HepG2 (cell line): ENCODE measurements around the gene PLXDC2. TPM values are rescaled to one million over a fixed set of nuclear protein-coding genes. Genes with fewer than 3 reads are reported as not detected.

Source experiments
- ATAC-seq: fragments of 200-7000 bp; cut with Tn5 transposase; 3 replicates; pipeline ENCODE4 v1.9.1; 2020; ENCODE audit warnings: mild to moderate bottlenecking, moderate library complexity
- BruUV-seq: library from RNA; stranded (reverse); fragments of 400-500 nt; replicated peaks from 2 replicates; lab custom pipeline; 2021; lab: Mats Ljungman, UMichigan
- CTCF ChIA-PET: fragments of 300-600 bp; formaldehyde crosslinking; extraction: SDS; loops from one replicate; lab custom pipeline; 2021; ENCODE audit warnings: low total read pairs, inconsistent platforms, low intra/inter-chr PET ratio; lab: Yijun Ruan, JAX
- POLR2A ChIA-PET: fragments of 350-600 bp; sonication (Branson Sonifier 250); formaldehyde crosslinking; loops from one replicate; lab custom pipeline; 2020; ENCODE audit warnings: antibody characterized with exemption, inconsistent platforms; lab: Yijun Ruan, JAX
- DNase-seq: peaks from one replicate; pipeline ENCODE4 v3.0.0-alpha.2; 2015; ENCODE audit warnings: low spot score
- FAIRE-seq: peaks from 3 replicates; lab custom pipeline; 2011; peaks lifted over from hg19 to GRCh38; lab: Jason Lieb, UNC
- H2AFZ ChIP-seq: one replicate; pipeline ENCODE4 v1.6.1; 2011; ENCODE audit warnings: low read length, inconsistent platforms
- H3K27ac ChIP-seq: fragments of 300-600 bp; 3 replicates; pipeline ENCODE4 v1.8.0; 2011; ENCODE audit warnings: mixed run types, mild to moderate bottlenecking, mixed read lengths, low read length, inconsistent platforms; ENCODE audit not compliant: insufficient read depth; ENCODE audit errors: extremely low read length
- H3K27me3 ChIP-seq, 2 experiments: fragments of 200-600 bp in 1 of 2; 2 replicates in 1 of 2; 3 replicates in 1 of 2; pipeline versions ENCODE4 v1.6.0 to v1.8.0; 2011; ENCODE audit warnings: low read length in 2 of 2, mild to moderate bottlenecking in 2 of 2, moderate library complexity in 2 of 2, inconsistent platforms in 1 of 2; ENCODE audit not compliant: insufficient read depth in 2 of 2, control insufficient read depth in 1 of 2
- H3K36me3 ChIP-seq, 2 experiments: fragments of 200-600 bp in 1 of 2; replicated peaks in 1 of 2; 2 replicates in 1 of 2; 3 replicates in 1 of 2; pipeline versions ENCODE4 v1.5.1 to v1.8.0; 2011; ENCODE audit warnings: low read length in 2 of 2, inconsistent platforms in 1 of 2; ENCODE audit not compliant: insufficient read depth in 2 of 2, control insufficient read depth in 1 of 2
- H3K4me1 ChIP-seq: 2 replicates; pipeline ENCODE4 v1.5.1; 2012; ENCODE audit warnings: low read length, inconsistent platforms; ENCODE audit not compliant: insufficient read depth
- H3K4me2 ChIP-seq: 2 replicates; pipeline ENCODE4 v1.6.0; 2011; ENCODE audit warnings: low read depth, low read length, inconsistent platforms
- H3K4me3 ChIP-seq, 3 experiments: fragments of 200-600 bp in 1 of 3; sonication (generic), shearing (Covaris generic) in 1 of 3; replicated peaks in 1 of 3; 2 replicates each; pipeline ENCODE4 v1.5.1; 2011 to 2016; ENCODE audit warnings: low read length in 3 of 3, inconsistent platforms in 2 of 3, low read depth in 2 of 3, mild to moderate bottlenecking in 2 of 3, control low read depth in 1 of 3, mixed read lengths in 1 of 3; ENCODE audit not compliant: insufficient read depth in 1 of 3
- H3K79me2 ChIP-seq: one replicate; pipeline ENCODE4 v1.6.1; 2011; ENCODE audit warnings: low read length, inconsistent platforms; ENCODE audit not compliant: insufficient read depth
- H3K9ac ChIP-seq: 2 replicates; pipeline ENCODE4 v1.6.0; 2011; ENCODE audit warnings: mild to moderate bottlenecking, low read depth, low read length, inconsistent platforms; ENCODE audit not compliant: insufficient read depth
- H3K9me3 ChIP-seq: 2 replicates; pipeline ENCODE4 v1.5.1; 2012; ENCODE audit warnings: mild to moderate bottlenecking, low read length
- H4K20me1 ChIP-seq: 2 replicates; pipeline ENCODE4 v1.6.0; 2011; ENCODE audit warnings: inconsistent platforms, mild to moderate bottlenecking, low read length, moderate library complexity; ENCODE audit not compliant: insufficient read depth
- POGK ChIP-seq: sonication (generic); formaldehyde crosslinking; conservative IDR thresholded peaks from 2 replicates; pipeline ENCODE4 v1.8.0; 2022; ENCODE audit warnings: mild to moderate bottlenecking, moderate library complexity, missing genetic modification reagents
- SETDB1 ChIP-seq: sonication (generic); formaldehyde crosslinking; IDR thresholded peaks from 2 replicates; pipeline ENCODE4 v1.5.1; 2020; ENCODE audit warnings: missing genetic modification reagents, mild to moderate bottlenecking, borderline replicate concordance
- THYN1 ChIP-seq: sonication (generic); formaldehyde crosslinking; IDR thresholded peaks from 2 replicates; pipeline ENCODE4 v1.8.1; 2023; ENCODE audit warnings: low read depth, mild to moderate bottlenecking, moderate library complexity, missing genetic modification reagents, borderline replicate concordance
- ZBTB33 ChIP-seq: sonication (generic); formaldehyde crosslinking; IDR thresholded peaks from 2 replicates; pipeline ENCODE4 v1.4.0; 2020; ENCODE audit warnings: missing genetic modification reagents
- ZBTB49 ChIP-seq: sonication (generic); formaldehyde crosslinking; IDR thresholded peaks from 2 replicates; pipeline ENCODE4 v1.4.0; 2020; ENCODE audit warnings: missing genetic modification reagents, borderline replicate concordance
- ZFP36L1 ChIP-seq: sonication (generic); formaldehyde crosslinking; IDR thresholded peaks from 2 replicates; pipeline ENCODE4 v1.8.0; 2022; ENCODE audit warnings: mild to moderate bottlenecking, missing genetic modification reagents, moderate library complexity
- ZFP37 ChIP-seq: sonication (generic); formaldehyde crosslinking; IDR thresholded peaks from 2 replicates; pipeline ENCODE4 v1.4.0; 2020; ENCODE audit warnings: missing genetic modification reagents, borderline replicate concordance
- WGBS: methylation state at CpG from one replicate; pipeline ENCODE4 v1.1.6; 2017; ENCODE audit warnings: low lambda C conversion rate; 5-methylcytosine and 5-hydroxymethylcytosine counted together
- in situ Hi-C: cut with HindIII; loops from 2 replicates; pipeline ENCODE4 v1.10.0; 2017; ENCODE audit warnings: low pct_unique_long_range_greater_than_20kb; ENCODE audit not compliant: extremely low pct_ligation_motif_present
- intact Hi-C: fragments of 100-400 bp; cut with micrococcal nuclease; formaldehyde crosslinking; loops from one replicate; pipeline ENCODE4 v1.10.0; 2022; ENCODE audit not compliant: unreplicated experiment
- polyA plus RNA-seq, 8 experiments: library from polyadenylated mRNA; depleted of rRNA in 3 of 8; stranded (reverse) in 7 of 8; unstranded in 1 of 8; fragments of >200 nt; fragmentation: Illumina TruSeq in 4 of 8; extraction: Trizol in 4 of 8; gene quantifications; 2 replicates each; pipeline versions ENCODE4 v1.2.1 to v1.2.3, GENCODE V29; 2011 to 2016; ENCODE audit warnings: low read depth in 4 of 8, missing spikeins in 1 of 8, mixed read lengths in 1 of 8; ENCODE audit not compliant: insufficient read depth in 1 of 8
- total RNA-seq, 5 experiments: library from RNA; depleted of rRNA; stranded (reverse); fragments of >200 nt; fragmentation: Illumina TruSeq; extraction: Trizol; gene quantifications; 2 replicates each; pipeline ENCODE4 v1.2.3, GENCODE V29; 2016; ENCODE audit warnings: low read depth in 1 of 5

PLXDC2 gene
- total and polyA plus RNA-seq, 2 of the 13 experiments (the other 11 are each of a cell fraction or from before 2014, with no cell fraction given), result 2.1 to 2.4 TPM

- no peak for TF ChIP-seq POGK
- no peak for TF ChIP-seq ZFP36L1 (CRISPR knock-in tag)
- TF ChIP-seq ZBTB33 (CRISPR knock-in tag), result no peak
- no peak for TF ChIP-seq ZFP37 (CRISPR knock-in tag)
- TF ChIP-seq SETDB1 (CRISPR knock-in tag), result no peak
- TF ChIP-seq THYN1 (CRISPR knock-in tag), result no peak
Measured at GRCh38 chr10:20142311-20142710, 326.1 kb downstream of the PLXDC2 start (continued).

GRCh38 chr10:20144268-20144667 lies 328.0 kb downstream of the PLXDC2 start:
- no peaks in the 10 kb centered on the region for H3K27me3 ChIP-seq
- no peaks in the 10 kb centered on the region for H3K79me2 ChIP-seq
- H3K4me2 ChIP-seq, result no peak overlapping the region
- no peak for TF ChIP-seq ZBTB49 (CRISPR knock-in tag)
- TF ChIP-seq, all 625 proteins: peak for 0
- intact Hi-C loops (loop anchor here (5.0 kb wide), 1 partner anchor 822 kb away; no protein-coding TSS in a partner anchor), in situ Hi-C loops (no loop called here)
- Histone ChIP-seq H3K4me1 (no peaks in the 10 kb centered on the region), H3K36me3 (no peaks in the 10 kb centered on the region), H3K4me3 (no peak overlapping the region), H3K27ac (no peak overlapping the region), H4K20me1 (no peaks in the 10 kb centered on the region), H3K9ac (no peak overlapping the region), H2AFZ (no peak overlapping the region), H3K9me3 (no peaks in the 10 kb centered on the region)
- 27% methylated on average over 1 of the region's 1 CpG for WGBS
- ChIA-PET CTCF (no interaction called here), POLR2A (no interaction called here)
- ATAC-seq, result no peak
- no peak for DNase-seq
- FAIRE-seq, result no peak
- no TSS peak for BruUV-seq
